Panc1 (cell line): ENCODE results near the gene SLIT3. TPM values are rescaled to one million over a fixed set of nuclear protein-coding genes. Genes with fewer than 3 reads are reported as not detected.

ENCODE experiments used
- ATAC-seq: fragments of 200-7000 bp; cut with Tn5 transposase; 2 replicates; pipeline ENCODE4 v1.9.1; 2020; ENCODE audit warnings: mild to moderate bottlenecking, moderate library complexity
- BruUV-seq: library from RNA; stranded (reverse); fragments of 400-500 nt; replicated peaks from 2 replicates; lab custom pipeline; 2021; lab: Mats Ljungman, UMichigan
- CTCF ChIA-PET: fragments of 300-600 bp; sonication (Branson Sonifier 250); formaldehyde crosslinking; loops from one replicate; lab custom pipeline; 2022; ENCODE audit warnings: antibody characterized with exemption; lab: Charles Lee
- POLR2A ChIA-PET: fragments of 300-600 bp; sonication (Branson Sonifier 250); formaldehyde crosslinking; loops from one replicate; lab custom pipeline; 2022; ENCODE audit warnings: antibody characterized with exemption; lab: Charles Lee
- DNase-seq: peaks from one replicate; pipeline ENCODE4 v3.0.0-alpha.2; 2010; ENCODE audit warnings: low read depth, low spot score
- H3K27ac ChIP-seq: 2 replicates; pipeline ENCODE4 v1.5.1; 2011; ENCODE audit warnings: mild to moderate bottlenecking, low read length, inconsistent platforms
- H3K27me3 ChIP-seq: fragments of 200-500 bp; sonication (Bioruptor generic); 2 replicates; pipeline ENCODE4 v1.6.0; 2014; ENCODE audit warnings: low read length, inconsistent platforms; ENCODE audit not compliant: control insufficient read depth, insufficient read depth
- H3K36me3 ChIP-seq: fragments of 200-500 bp; sonication (Bioruptor generic); 2 replicates; pipeline ENCODE4 v1.5.1; 2014; ENCODE audit warnings: inconsistent platforms, mild to moderate bottlenecking, low read length, moderate library complexity; ENCODE audit not compliant: control insufficient read depth, insufficient read depth
- H3K4me1 ChIP-seq: 2 replicates; pipeline ENCODE4 v1.5.1; 2011; ENCODE audit warnings: inconsistent platforms, mild to moderate bottlenecking, low read length, moderate library complexity; ENCODE audit not compliant: control insufficient read depth, insufficient read depth
- H3K4me3 ChIP-seq, 2 experiments: 2 replicates each; pipeline ENCODE4 v1.5.1; 2011 to 2012; ENCODE audit warnings: low read depth in 2 of 2, low read length in 2 of 2, mild to moderate bottlenecking in 2 of 2, inconsistent platforms in 1 of 2, moderate library complexity in 1 of 2
- H3K9me3 ChIP-seq: fragments of 200-500 bp; sonication (Bioruptor generic); 2 replicates; pipeline ENCODE4 v1.5.1; 2014; ENCODE audit warnings: low read depth, mild to moderate bottlenecking, inconsistent platforms, low read length, moderate library complexity; ENCODE audit not compliant: control insufficient read depth, insufficient read depth
- POLR2AphosphoS5 ChIP-seq: IDR thresholded peaks from 2 replicates; pipeline ENCODE4 v1.6.1; 2012; ENCODE audit warnings: mild to moderate bottlenecking, low read depth, low read length, moderate library complexity
- SIN3A ChIP-seq: IDR thresholded peaks from 2 replicates; pipeline ENCODE4 v1.6.1; 2012; ENCODE audit warnings: low read depth, mild to moderate bottlenecking, low read length, moderate library complexity, borderline replicate concordance; ENCODE audit not compliant: insufficient read depth
- TCF7L2 ChIP-seq: IDR thresholded peaks from 2 replicates; pipeline ENCODE4 v1.6.1; 2011; ENCODE audit warnings: mild to moderate bottlenecking, low read depth, low read length, inconsistent platforms
- in situ Hi-C: cut with HindIII; loops from 2 replicates; pipeline ENCODE4 v1.10.0; 2016; ENCODE audit warnings: low sequenced_read_pairs, low pct_unique_long_range_greater_than_20kb
- intact Hi-C: fragments of 100-400 bp; cut with micrococcal nuclease; formaldehyde crosslinking; loops from one replicate; pipeline ENCODE4 v1.10.0; 2022; ENCODE audit not compliant: unreplicated experiment
- total RNA-seq: library from RNA; stranded (reverse); gene quantifications from one replicate; pipeline ENCODE4 v1.2.1, GENCODE V29; 2021; ENCODE audit not compliant: unreplicated experiment
- TF ChIP-seq, protein P1 (sequence below): fragments of 450-650 bp; IDR thresholded peaks from 2 replicates; pipeline ENCODE4 v1.5.1; 2017; ENCODE audit warnings: mild to moderate bottlenecking
- TF ChIP-seq, protein P2 (sequence below), 2 experiments: IDR thresholded peaks; 2 replicates each; pipeline ENCODE4 v1.6.1; 2011 to 2012; ENCODE audit warnings: low read depth in 2 of 2, control low read depth in 1 of 2, low read length in 1 of 2, mild to moderate bottlenecking in 1 of 2, moderate library complexity in 1 of 2; ENCODE audit not compliant: insufficient read depth in 1 of 2

Gene SLIT3
- total RNA-seq, 1 experiment from 2014 or later = 26.4 TPM

DNA sequence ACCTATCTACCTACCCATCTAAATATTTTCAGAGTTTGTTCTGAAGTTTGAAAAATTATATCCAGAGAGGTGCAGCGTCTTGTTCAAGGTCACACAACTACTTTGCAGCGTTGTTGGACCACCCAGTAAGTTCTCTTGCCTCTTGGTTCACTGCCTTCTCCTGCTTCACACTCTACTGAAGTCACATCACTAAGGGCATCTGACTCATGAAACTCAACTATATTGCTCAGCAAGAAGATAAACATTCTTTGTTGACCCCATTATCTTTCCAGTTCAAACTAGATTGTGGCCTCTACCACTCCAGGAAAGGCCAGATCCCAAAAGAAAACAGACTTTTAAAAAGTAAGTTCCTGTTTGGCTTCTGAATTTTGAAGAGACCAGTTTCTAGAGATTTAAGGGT, 326.9 kb downstream of the SLIT3 start:
- H3K9me3 ChIP-seq = no peaks in the 10 kb centered on the region
- no peaks in the 10 kb centered on the region for H3K27me3 ChIP-seq
- H3K4me3 ChIP-seq = no peak overlapping the region
- H3K4me1 ChIP-seq = no peaks in the 10 kb centered on the region
- DNase-seq = no peak
- intact Hi-C loops (no loop called here), in situ Hi-C loops (no loop called here)
- H3K27ac ChIP-seq = no peak overlapping the region
- ChIA-PET CTCF (no interaction called here), POLR2A (no interaction called here)
- ATAC-seq = no peak
- TF ChIP-seq POLR2AphosphoS5 = no peak
- TF ChIP-seq, protein P1, sequence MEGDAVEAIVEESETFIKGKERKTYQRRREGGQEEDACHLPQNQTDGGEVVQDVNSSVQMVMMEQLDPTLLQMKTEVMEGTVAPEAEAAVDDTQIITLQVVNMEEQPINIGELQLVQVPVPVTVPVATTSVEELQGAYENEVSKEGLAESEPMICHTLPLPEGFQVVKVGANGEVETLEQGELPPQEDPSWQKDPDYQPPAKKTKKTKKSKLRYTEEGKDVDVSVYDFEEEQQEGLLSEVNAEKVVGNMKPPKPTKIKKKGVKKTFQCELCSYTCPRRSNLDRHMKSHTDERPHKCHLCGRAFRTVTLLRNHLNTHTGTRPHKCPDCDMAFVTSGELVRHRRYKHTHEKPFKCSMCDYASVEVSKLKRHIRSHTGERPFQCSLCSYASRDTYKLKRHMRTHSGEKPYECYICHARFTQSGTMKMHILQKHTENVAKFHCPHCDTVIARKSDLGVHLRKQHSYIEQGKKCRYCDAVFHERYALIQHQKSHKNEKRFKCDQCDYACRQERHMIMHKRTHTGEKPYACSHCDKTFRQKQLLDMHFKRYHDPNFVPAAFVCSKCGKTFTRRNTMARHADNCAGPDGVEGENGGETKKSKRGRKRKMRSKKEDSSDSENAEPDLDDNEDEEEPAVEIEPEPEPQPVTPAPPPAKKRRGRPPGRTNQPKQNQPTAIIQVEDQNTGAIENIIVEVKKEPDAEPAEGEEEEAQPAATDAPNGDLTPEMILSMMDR = no peak
- no TSS peak for BruUV-seq
- H3K36me3 ChIP-seq = no peaks in the 10 kb centered on the region

DNA sequence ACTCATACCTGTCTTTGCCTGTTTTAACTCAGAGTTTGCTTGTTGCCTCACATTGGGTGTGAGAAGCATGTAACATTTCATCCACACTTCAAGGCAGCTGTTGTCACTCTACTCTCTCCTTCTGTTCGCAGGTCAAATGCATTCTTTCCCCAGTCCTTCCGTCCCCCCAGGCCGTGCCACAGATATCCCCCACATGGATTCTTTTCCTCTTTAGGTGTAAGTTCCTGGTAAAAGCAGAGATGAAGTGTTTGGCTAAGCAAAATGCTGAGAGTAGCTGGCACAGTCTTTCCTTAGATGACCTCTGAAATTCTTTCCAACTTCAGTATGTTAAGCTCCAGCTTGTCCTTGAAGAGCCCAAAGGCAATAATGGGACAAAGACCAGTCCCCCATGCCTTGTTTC, 328.2 kb downstream of the SLIT3 start:
- no peak overlapping the region for H3K27ac ChIP-seq
- no peaks in the 10 kb centered on the region for H3K4me1 ChIP-seq
- in situ Hi-C loops (no loop called here), intact Hi-C loops (no loop called here)
- POLR2A ChIA-PET = no interaction called here
- H3K36me3 ChIP-seq = no peaks in the 10 kb centered on the region
- DNase-seq (no peak), ATAC-seq (no peak)
- no peaks in the 10 kb centered on the region for H3K9me3 ChIP-seq
- no TSS peak for BruUV-seq
- CTCF ChIA-PET = no interaction called here
- H3K4me3 ChIP-seq = no peak overlapping the region
- no peaks in the 10 kb centered on the region for H3K27me3 ChIP-seq
- no peak for TF ChIP-seq SIN3A
- TF ChIP-seq POLR2AphosphoS5 = no peak
- TF ChIP-seq, protein P2, sequence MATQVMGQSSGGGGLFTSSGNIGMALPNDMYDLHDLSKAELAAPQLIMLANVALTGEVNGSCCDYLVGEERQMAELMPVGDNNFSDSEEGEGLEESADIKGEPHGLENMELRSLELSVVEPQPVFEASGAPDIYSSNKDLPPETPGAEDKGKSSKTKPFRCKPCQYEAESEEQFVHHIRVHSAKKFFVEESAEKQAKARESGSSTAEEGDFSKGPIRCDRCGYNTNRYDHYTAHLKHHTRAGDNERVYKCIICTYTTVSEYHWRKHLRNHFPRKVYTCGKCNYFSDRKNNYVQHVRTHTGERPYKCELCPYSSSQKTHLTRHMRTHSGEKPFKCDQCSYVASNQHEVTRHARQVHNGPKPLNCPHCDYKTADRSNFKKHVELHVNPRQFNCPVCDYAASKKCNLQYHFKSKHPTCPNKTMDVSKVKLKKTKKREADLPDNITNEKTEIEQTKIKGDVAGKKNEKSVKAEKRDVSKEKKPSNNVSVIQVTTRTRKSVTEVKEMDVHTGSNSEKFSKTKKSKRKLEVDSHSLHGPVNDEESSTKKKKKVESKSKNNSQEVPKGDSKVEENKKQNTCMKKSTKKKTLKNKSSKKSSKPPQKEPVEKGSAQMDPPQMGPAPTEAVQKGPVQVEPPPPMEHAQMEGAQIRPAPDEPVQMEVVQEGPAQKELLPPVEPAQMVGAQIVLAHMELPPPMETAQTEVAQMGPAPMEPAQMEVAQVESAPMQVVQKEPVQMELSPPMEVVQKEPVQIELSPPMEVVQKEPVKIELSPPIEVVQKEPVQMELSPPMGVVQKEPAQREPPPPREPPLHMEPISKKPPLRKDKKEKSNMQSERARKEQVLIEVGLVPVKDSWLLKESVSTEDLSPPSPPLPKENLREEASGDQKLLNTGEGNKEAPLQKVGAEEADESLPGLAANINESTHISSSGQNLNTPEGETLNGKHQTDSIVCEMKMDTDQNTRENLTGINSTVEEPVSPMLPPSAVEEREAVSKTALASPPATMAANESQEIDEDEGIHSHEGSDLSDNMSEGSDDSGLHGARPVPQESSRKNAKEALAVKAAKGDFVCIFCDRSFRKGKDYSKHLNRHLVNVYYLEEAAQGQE (IDR thresholded peaks at IDR 0.05; ENCODE audit: insufficient read depth in 1 of 2, low read depth in 2 of 2, low read length in 1 of 2) = no peak
- no peak for TF ChIP-seq TCF7L2
- TF ChIP-seq, protein P1 = no peak
